ENCODE measurements around the gene IL36B. TPM values are rescaled to one million over a fixed set of nuclear protein-coding genes. Genes with fewer than 3 reads are reported as not detected.

The IL36B gene
- total and polyA plus RNA-seq, 9 of the 15 experiments (the other 6 are each of a cell fraction or from before 2014, with no cell fraction given): not detected

DNA sequence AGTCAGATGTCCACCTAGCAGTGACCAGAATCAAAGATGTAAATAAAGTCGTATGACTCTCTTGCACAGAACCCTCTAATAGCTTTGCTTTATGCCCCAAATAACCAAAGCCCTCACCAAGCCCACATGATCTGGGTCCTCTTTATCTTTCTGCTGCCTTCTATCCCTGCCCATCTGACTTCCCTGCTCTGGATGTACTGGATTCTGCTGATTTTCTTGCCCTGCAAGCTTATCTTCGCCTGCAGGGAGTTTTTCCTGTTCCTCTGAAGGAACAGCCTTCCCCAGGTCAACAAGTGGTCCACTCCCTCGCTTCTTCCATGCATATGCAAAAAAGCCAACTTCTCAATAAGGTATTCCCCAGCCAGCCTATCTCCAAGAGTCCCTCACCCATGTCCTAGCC lies 18.7 kb downstream of the IL36B start (continued):
- TF ChIP-seq, protein P1, sequence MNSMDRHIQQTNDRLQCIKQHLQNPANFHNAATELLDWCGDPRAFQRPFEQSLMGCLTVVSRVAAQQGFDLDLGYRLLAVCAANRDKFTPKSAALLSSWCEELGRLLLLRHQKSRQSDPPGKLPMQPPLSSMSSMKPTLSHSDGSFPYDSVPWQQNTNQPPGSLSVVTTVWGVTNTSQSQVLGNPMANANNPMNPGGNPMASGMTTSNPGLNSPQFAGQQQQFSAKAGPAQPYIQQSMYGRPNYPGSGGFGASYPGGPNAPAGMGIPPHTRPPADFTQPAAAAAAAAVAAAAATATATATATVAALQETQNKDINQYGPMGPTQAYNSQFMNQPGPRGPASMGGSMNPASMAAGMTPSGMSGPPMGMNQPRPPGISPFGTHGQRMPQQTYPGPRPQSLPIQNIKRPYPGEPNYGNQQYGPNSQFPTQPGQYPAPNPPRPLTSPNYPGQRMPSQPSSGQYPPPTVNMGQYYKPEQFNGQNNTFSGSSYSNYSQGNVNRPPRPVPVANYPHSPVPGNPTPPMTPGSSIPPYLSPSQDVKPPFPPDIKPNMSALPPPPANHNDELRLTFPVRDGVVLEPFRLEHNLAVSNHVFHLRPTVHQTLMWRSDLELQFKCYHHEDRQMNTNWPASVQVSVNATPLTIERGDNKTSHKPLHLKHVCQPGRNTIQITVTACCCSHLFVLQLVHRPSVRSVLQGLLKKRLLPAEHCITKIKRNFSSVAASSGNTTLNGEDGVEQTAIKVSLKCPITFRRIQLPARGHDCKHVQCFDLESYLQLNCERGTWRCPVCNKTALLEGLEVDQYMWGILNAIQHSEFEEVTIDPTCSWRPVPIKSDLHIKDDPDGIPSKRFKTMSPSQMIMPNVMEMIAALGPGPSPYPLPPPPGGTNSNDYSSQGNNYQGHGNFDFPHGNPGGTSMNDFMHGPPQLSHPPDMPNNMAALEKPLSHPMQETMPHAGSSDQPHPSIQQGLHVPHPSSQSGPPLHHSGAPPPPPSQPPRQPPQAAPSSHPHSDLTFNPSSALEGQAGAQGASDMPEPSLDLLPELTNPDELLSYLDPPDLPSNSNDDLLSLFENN (IDR thresholded peaks at IDR 0.05; ENCODE audit: low read depth in 2 of 2, low read length in 2 of 2): peak in 1 of 2 experiments; percentile 45; a peak in 1 of 4 replicates
- TF ChIP-seq POLR2G (IDR thresholded peaks at IDR 0.05; ENCODE audit: low read depth, low read length) (no peak), PRMT5 (CRISPR knock-in tag; IDR thresholded peaks at IDR 0.05) (no peak), SNIP1 (IDR thresholded peaks at IDR 0.05; ENCODE audit: low read depth) (no peak), ZNF644 (tag; IDR thresholded peaks at IDR 0.05; ENCODE audit: low read depth) (no peak), SMAD4 (CRISPR knock-in tag; conservative IDR thresholded peaks at IDR 0.05) (peak; percentile 63; the same call in 1 of the 2 replicates), FOXK1 (CRISPR knock-in tag; IDR thresholded peaks at IDR 0.05; ENCODE audit: borderline replicate concordance) (no peak), ZNF449 (CRISPR knock-in tag; IDR thresholded peaks at IDR 0.05) (no peak), SMAD3 (CRISPR knock-in tag; conservative IDR thresholded peaks at IDR 0.05) (peak; percentile 55; the same call in 1 of the 2 replicates), CTBP1 (IDR thresholded peaks at IDR 0.05; ENCODE audit: borderline replicate concordance) (peak; percentile 63; the same call in 1 of the 2 replicates), MEF2A (IDR thresholded peaks at IDR 0.05; ENCODE audit: control insufficient read depth, low read depth, low read length) (no peak), SMARCA4 (IDR thresholded peaks at IDR 0.05) (peak; percentile 89), ATF3 (IDR thresholded peaks at IDR 0.05) (no peak), ATF3 (CRISPR knock-in tag; conservative IDR thresholded peaks at IDR 0.05) (no peak), SMARCB1 (IDR thresholded peaks at IDR 0.05; ENCODE audit: insufficient read length, low read depth) (no peak), TAL1 (IDR thresholded peaks at IDR 0.05) (peak; percentile 93), FOXA3 (CRISPR knock-in tag; conservative IDR thresholded peaks at IDR 0.05 in 1 of 2, IDR thresholded peaks at IDR 0.05 in 1 of 2) (peak in 1 of 2 experiments; percentile 58; a peak in 2 of 4 replicates), ATF1 (CRISPR knock-in tag; IDR thresholded peaks at IDR 0.05) (no peak), ATF1 (tag; IDR thresholded peaks at IDR 0.05) (no peak), GATAD2A (IDR thresholded peaks at IDR 0.05) (no peak), EP300 (IDR thresholded peaks at IDR 0.05; ENCODE audit: low read length) (peak; percentile 80)
- TF ChIP-seq, protein P2, sequence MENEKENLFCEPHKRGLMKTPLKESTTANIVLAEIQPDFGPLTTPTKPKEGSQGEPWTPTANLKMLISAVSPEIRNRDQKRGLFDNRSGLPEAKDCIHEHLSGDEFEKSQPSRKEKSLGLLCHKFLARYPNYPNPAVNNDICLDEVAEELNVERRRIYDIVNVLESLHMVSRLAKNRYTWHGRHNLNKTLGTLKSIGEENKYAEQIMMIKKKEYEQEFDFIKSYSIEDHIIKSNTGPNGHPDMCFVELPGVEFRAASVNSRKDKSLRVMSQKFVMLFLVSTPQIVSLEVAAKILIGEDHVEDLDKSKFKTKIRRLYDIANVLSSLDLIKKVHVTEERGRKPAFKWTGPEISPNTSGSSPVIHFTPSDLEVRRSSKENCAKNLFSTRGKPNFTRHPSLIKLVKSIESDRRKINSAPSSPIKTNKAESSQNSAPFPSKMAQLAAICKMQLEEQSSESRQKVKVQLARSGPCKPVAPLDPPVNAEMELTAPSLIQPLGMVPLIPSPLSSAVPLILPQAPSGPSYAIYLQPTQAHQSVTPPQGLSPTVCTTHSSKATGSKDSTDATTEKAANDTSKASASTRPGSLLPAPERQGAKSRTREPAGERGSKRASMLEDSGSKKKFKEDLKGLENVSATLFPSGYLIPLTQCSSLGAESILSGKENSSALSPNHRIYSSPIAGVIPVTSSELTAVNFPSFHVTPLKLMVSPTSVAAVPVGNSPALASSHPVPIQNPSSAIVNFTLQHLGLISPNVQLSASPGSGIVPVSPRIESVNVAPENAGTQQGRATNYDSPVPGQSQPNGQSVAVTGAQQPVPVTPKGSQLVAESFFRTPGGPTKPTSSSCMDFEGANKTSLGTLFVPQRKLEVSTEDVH (IDR thresholded peaks at IDR 0.05; ENCODE audit: low read depth, partially characterized antibody): no peak
